GM12873 (cell line): ENCODE measurements around the gene CHCHD1.

Experiments
- TF ChIP-seq, protein P1 (sequence below): IDR thresholded peaks from 2 replicates; pipeline ENCODE4 v1.5.1; 2012; ENCODE audit warnings: low read depth, mild to moderate bottlenecking, moderate library complexity, low read length, control low read depth; ENCODE audit not compliant: insufficient read depth; ENCODE audit errors: missing control alignments

Gene CHCHD1

DNA sequence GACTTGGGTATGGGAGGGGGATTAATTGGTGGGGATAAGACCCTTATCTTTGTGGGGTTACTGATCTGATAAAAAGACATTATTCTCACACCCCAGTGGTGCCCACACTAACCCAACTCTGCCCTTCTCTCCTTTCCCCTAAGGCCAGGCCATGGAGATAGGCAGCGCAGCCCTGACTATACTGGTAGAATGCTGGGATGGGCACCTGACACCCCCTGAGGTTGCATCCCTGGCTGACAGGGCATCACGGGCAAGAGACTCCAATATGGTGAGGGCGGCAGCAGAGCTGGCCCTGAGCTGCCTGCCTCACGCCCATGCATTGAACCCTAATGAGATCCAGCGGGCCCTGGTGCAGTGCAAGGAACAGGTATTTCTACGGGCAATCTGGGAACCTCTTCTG is 16.2 kb downstream of the CHCHD1 start:
- TF ChIP-seq, protein P1, sequence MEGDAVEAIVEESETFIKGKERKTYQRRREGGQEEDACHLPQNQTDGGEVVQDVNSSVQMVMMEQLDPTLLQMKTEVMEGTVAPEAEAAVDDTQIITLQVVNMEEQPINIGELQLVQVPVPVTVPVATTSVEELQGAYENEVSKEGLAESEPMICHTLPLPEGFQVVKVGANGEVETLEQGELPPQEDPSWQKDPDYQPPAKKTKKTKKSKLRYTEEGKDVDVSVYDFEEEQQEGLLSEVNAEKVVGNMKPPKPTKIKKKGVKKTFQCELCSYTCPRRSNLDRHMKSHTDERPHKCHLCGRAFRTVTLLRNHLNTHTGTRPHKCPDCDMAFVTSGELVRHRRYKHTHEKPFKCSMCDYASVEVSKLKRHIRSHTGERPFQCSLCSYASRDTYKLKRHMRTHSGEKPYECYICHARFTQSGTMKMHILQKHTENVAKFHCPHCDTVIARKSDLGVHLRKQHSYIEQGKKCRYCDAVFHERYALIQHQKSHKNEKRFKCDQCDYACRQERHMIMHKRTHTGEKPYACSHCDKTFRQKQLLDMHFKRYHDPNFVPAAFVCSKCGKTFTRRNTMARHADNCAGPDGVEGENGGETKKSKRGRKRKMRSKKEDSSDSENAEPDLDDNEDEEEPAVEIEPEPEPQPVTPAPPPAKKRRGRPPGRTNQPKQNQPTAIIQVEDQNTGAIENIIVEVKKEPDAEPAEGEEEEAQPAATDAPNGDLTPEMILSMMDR: no peak

DNA sequence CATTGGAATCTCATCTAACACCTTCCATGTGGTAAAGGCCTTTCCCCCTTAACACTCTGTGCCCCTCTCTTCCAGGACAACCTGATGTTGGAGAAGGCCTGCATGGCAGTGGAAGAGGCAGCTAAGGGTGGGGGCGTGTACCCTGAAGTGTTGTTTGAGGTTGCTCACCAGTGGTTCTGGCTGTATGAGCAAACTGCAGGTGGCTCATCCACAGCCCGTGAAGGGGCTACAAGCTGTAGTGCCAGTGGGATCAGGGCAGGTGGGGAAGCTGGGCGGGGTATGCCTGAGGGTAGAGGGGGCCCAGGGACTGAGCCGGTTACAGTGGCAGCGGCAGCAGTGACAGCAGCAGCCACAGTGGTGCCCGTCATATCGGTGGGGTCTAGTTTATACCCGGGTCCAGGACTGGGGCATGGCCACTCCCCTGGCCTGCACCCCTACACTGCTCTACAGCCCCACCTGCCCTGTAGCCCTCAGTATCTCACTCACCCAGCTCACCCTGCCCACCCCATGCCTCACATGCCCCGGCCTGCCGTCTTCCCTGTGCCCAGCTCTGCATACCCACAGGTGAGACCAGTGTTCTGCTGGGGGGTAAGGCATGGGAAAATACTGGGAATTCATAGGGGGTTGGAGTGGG is 17.2 kb downstream of the CHCHD1 start:
- TF ChIP-seq, protein P1: no peak

DNA sequence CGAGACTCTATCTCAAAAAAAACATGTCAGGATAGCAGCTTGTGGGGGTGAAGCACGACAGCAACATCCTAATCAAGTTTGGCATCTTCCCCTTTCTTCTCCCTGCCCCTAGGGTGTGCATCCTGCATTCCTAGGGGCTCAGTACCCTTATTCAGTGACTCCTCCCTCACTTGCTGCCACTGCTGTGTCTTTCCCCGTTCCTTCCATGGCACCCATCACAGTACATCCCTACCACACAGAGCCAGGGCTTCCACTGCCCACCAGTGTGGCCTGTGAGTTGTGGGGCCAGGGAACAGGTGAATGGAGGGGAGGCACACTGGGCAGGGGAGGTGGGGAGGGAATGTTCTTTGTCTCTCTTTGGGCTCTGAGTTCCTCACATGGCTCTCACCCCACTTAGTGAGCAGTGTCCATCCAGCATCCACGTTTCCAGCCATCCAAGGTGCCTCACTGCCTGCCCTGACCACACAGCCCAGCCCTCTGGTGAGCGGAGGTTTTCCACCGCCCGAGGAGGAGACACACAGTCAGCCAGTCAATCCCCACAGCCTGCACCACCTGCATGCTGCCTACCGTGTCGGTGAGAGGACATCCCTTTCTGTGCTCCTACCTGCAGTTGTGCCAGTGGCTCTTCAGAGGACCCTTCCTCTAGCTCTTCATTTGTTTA is 18.2 kb downstream of the CHCHD1 start:
- TF ChIP-seq, protein P1: no peak

DNA sequence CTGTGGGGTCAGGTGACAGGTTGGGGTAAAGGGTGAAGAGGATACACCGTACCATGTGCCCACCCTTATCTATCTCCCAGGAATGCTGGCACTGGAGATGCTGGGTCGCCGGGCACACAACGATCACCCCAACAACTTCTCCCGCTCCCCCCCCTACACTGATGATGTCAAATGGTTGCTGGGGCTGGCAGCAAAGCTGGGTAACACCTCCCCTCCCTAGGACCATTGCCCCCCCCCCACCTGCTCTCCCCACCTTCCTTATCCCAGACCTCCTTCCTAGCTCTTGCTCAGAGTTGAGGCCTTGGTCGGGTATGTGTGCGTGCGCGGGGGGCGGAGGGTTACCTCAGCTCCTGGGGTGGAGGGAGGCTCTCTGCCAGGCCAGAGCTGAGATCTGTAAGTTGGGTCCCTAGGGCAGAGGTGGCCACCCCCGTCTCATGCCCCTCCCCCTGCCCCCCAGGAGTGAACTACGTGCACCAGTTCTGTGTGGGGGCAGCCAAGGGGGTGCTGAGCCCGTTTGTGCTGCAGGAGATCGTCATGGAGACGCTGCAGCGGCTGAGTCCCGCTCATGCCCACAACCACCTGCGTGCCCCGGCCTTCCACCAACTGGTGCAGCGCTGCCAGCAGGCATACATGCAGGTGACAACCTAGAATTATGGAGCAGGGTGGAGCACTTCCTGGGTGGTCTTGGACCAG is 18.9 kb downstream of the CHCHD1 start:
- TF ChIP-seq, protein P1: no peak

DNA sequence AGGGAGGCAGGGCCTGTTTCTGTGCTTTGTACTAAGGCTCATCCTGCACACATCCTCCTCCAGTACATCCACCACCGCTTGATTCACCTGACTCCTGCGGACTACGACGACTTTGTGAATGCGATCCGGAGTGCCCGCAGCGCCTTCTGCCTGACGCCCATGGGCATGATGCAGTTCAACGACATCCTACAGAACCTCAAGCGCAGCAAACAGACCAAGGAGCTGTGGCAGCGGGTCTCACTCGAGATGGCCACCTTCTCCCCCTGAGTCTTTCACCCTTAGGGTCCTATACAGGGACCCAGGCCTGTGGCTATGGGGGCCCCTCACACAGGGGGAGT is 19.4 kb downstream of the CHCHD1 start:
- TF ChIP-seq, protein P1: no peak

DNA sequence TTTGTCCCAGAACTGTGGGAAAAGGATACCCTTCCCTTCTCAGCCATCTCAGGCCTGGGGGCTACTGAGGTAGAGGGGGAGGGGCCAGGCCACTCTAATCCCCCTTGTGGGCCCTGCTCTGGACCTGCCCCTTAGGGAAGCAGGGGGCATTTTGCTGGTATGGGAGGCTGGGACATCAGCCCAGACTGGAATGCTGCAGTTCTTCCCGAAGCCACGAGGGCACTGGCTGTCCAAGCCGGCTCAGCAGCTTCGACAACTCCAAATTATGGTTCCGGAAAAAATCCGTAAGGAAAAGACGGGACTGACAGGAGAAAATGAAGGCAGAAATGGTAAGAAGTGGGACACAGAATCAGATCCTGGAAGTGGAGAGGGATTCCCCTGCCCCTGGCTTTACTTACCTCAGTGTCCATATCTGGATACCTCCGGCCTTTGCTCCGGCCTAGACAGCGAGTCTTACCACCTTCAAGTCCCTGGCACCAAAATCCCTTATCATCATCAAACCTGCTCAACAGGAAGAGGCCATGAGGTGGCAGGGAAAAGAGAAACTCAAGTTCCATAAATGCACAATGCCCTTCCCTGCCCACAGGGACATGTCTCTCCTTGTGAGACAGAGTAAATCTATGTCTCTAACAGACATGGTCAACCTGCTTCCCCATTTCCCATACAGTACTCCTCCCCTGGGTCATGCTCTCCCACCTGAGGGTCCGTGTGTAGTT is 20.6 kb downstream of the CHCHD1 start:
- TF ChIP-seq, protein P1: no peak
